Caco-2 (cell line): ENCODE data around the gene TEDC2. TPM values are rescaled to one million over a fixed set of nuclear protein-coding genes. Genes with fewer than 3 reads are reported as not detected.
"Not testable (repeated sequence)": the region's sequence is repeated elsewhere in the genome, so short reads cannot be mapped to it uniquely, and the experiment has no call there.

ENCODE experiments used
- BruUV-seq: library from RNA; stranded (reverse); fragments of 400-500 nt; replicated peaks from 2 replicates; lab custom pipeline; 2021; lab: Mats Ljungman, UMichigan
- CTCF ChIA-PET: fragments of 300-600 bp; sonication (Branson Sonifier 250); formaldehyde crosslinking; loops from one replicate; lab custom pipeline; 2022; ENCODE audit warnings: antibody characterized with exemption; lab: Charles Lee
- POLR2A ChIA-PET: fragments of 300-600 bp; sonication (Branson Sonifier 250); formaldehyde crosslinking; loops from one replicate; lab custom pipeline; 2022; ENCODE audit warnings: antibody characterized with exemption; lab: Charles Lee
- DNase-seq, 2 experiments: peaks; one replicate each; pipeline versions ENCODE4 v3.0.0 to v3.0.0-alpha.2; 2020 to 2022
- H3K27me3 ChIP-seq: replicated peaks from 2 replicates; pipeline ENCODE4 v1.6.0; 2011; ENCODE audit warnings: low read length; ENCODE audit not compliant: control insufficient read depth, insufficient read depth
- H3K36me3 ChIP-seq: 2 replicates; pipeline ENCODE4 v1.5.1; 2011; ENCODE audit warnings: low read length; ENCODE audit not compliant: control insufficient read depth, insufficient read depth
- H3K4me1 ChIP-seq: fragments of 250-450 bp; sonication (Bioruptor Pico); 2 replicates; pipeline ENCODE4 v1.5.1; 2020; ENCODE audit warnings: mild to moderate bottlenecking
- H3K4me3 ChIP-seq: 2 replicates; pipeline ENCODE4 v1.5.1; 2011; ENCODE audit warnings: low read depth, mild to moderate bottlenecking, control low read depth, low read length
- H3K9me3 ChIP-seq: fragments of 250-450 bp; sonication (Bioruptor Pico); 2 replicates; pipeline ENCODE4 v1.5.1; 2020; ENCODE audit warnings: mild to moderate bottlenecking, moderate library complexity
- H3K27ac Mint-ChIP-seq: one replicate; pipeline ENCODE4 v1.8.0; 2022; ENCODE audit warnings: mixed read lengths; ENCODE audit not compliant: unreplicated experiment
- H3K27me3 Mint-ChIP-seq: one replicate; pipeline ENCODE4 v1.8.0; 2022; ENCODE audit warnings: mixed read lengths; ENCODE audit not compliant: insufficient read depth, unreplicated experiment
- H3K36me3 Mint-ChIP-seq: one replicate; pipeline ENCODE4 v1.8.0; 2022; ENCODE audit warnings: mild to moderate bottlenecking, mixed read lengths; ENCODE audit not compliant: insufficient read depth, unreplicated experiment
- H3K4me1 Mint-ChIP-seq: one replicate; pipeline ENCODE4 v1.8.0; 2022; ENCODE audit warnings: low read depth, mixed read lengths; ENCODE audit not compliant: unreplicated experiment
- H3K4me3 Mint-ChIP-seq: one replicate; pipeline ENCODE4 v1.8.0; 2022; ENCODE audit warnings: mild to moderate bottlenecking, moderate library complexity, mixed read lengths; ENCODE audit not compliant: unreplicated experiment
- H3K9me3 Mint-ChIP-seq: one replicate; pipeline ENCODE4 v1.8.0; 2022; ENCODE audit warnings: mixed read lengths; ENCODE audit not compliant: unreplicated experiment
- intact Hi-C: fragments of 100-400 bp; cut with micrococcal nuclease; formaldehyde crosslinking; loops from one replicate; pipeline ENCODE4 v1.10.0; 2022; ENCODE audit not compliant: unreplicated experiment
- total RNA-seq: library from RNA; stranded (reverse); gene quantifications from 2 replicates; pipeline ENCODE4 v1.2.3, GENCODE V29; 2022
- TF ChIP-seq, protein P1 (sequence below), 2 experiments: fragments of 200-600 bp in 1 of 2; IDR thresholded peaks; 1 replicate in 1 of 2; 2 replicates in 1 of 2; pipeline versions ENCODE4 v1.5.1 to v1.8.0; 2011 to 2022; ENCODE audit warnings: antibody characterized with exemption in 1 of 2, control low read depth in 1 of 2, inconsistent platforms in 1 of 2, low read depth in 1 of 2, low read length in 1 of 2, mild to moderate bottlenecking in 1 of 2, moderate library complexity in 1 of 2; ENCODE audit not compliant: insufficient read depth in 1 of 2, severe bottlenecking in 1 of 2, unreplicated experiment in 1 of 2

Gene TEDC2
- total RNA-seq, 1 experiment from 2014 or later: 29.0 TPM

DNA sequence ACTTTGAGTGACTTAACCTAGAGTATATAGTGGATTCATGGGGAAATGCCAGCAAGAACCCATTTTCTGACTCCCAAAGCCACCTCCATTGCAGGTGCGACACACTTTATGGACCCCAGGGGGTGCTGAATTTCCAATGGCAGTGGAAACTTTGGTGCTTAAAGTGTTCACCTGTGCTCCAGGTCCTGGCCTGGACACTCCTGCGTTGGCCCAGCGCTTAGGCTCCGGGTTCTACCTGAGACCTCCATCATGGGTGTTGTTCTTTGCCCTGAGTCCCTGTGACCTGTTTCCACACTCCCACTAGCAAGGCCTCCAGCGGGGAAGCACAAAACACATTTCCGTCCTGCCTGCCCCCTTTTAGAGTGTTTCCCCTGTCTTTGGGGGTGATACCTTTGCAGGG lies 27.6 kb upstream of the TEDC2 start:
- peaks cover 15% of the 10 kb centered on the region for H3K4me1 ChIP-seq
- TF ChIP-seq, protein P1, sequence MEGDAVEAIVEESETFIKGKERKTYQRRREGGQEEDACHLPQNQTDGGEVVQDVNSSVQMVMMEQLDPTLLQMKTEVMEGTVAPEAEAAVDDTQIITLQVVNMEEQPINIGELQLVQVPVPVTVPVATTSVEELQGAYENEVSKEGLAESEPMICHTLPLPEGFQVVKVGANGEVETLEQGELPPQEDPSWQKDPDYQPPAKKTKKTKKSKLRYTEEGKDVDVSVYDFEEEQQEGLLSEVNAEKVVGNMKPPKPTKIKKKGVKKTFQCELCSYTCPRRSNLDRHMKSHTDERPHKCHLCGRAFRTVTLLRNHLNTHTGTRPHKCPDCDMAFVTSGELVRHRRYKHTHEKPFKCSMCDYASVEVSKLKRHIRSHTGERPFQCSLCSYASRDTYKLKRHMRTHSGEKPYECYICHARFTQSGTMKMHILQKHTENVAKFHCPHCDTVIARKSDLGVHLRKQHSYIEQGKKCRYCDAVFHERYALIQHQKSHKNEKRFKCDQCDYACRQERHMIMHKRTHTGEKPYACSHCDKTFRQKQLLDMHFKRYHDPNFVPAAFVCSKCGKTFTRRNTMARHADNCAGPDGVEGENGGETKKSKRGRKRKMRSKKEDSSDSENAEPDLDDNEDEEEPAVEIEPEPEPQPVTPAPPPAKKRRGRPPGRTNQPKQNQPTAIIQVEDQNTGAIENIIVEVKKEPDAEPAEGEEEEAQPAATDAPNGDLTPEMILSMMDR (IDR thresholded peaks at IDR 0.05; ENCODE audit: insufficient read depth in 1 of 2, low read depth in 1 of 2, low read length in 1 of 2, severe bottlenecking in 1 of 2, unreplicated experiment in 1 of 2): peak in 1 of 2 experiments; percentile 3
- no peaks in the 10 kb centered on the region for H3K9me3 ChIP-seq
- intact Hi-C loops: loop anchor here (10.0 kb wide), 1 partner anchor 73 kb away; no protein-coding TSS in a partner anchor
- no peaks in the 10 kb centered on the region for H3K27me3 Mint-ChIP-seq
- CTCF ChIA-PET: no interaction called here
- peaks cover 80% of the 10 kb centered on the region for H3K36me3 Mint-ChIP-seq
- DNase-seq: no peak
- H3K4me3 Mint-ChIP-seq: no peak overlapping the region
- POLR2A ChIA-PET: no interaction called here
- H3K27ac Mint-ChIP-seq: no peak overlapping the region
- H3K27me3 ChIP-seq: no peaks in the 10 kb centered on the region
- H3K9me3 Mint-ChIP-seq: no peaks in the 10 kb centered on the region
- H3K36me3 ChIP-seq: peaks cover 2% of the 10 kb centered on the region
- TSS peak; percentile 7 for BruUV-seq
- H3K4me3 ChIP-seq: no peak overlapping the region
- H3K4me1 Mint-ChIP-seq: peaks cover 18% of the 10 kb centered on the region

DNA sequence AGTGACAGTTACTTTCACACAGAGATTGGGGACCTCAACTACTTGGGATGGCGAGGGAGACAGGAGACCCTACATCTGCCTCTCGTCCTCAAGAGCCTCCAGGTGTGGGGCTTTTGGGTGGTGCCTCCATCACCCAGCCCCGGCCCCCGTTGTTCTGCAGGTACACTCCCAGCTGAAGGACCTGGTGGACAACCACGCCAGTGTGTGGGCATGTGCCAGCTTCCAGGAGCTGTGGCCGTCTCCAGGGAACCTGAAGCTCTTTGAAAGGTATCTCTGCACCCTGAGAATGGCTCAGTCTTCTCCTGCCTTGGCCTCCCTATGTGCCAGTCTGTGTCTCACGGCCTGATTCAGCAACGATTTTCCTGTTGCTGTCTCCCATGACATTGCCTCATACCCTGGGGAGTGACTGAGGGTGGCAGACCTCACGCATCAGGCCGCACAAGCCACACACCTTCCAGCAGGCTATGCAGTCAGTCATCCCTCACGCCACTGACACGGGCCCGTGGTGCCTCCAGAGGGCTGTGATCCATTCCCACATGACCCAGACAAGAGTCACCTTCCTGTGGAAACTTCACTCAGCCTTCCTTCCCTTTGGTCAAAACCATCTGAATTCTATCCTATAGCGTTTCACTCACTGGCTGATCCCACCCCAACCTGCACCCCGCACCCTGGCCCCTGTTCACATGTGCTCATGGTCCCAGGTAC lies 27.0 kb upstream of the TEDC2 start:
- no peak overlapping the region for H3K4me3 ChIP-seq
- ChIA-PET CTCF (no interaction called here), POLR2A (no interaction called here)
- TF ChIP-seq, protein P1 (IDR thresholded peaks at IDR 0.05; ENCODE audit: insufficient read depth in 1 of 2, low read depth in 1 of 2, low read length in 1 of 2, severe bottlenecking in 1 of 2, unreplicated experiment in 1 of 2): no peak
- H3K4me1 ChIP-seq: peaks cover 12% of the 10 kb centered on the region
- BruUV-seq: no TSS peak
- H3K27me3 Mint-ChIP-seq: no peaks in the 10 kb centered on the region
- no peak for DNase-seq
- H3K9me3 Mint-ChIP-seq: no peaks in the 10 kb centered on the region
- H3K27me3 ChIP-seq: no peaks in the 10 kb centered on the region
- intact Hi-C loops: loop anchor here (10.0 kb wide), 1 partner anchor 72 kb away; no protein-coding TSS in a partner anchor
- H3K4me3 Mint-ChIP-seq: no peak overlapping the region
- peaks cover 12% of the 10 kb centered on the region for H3K4me1 Mint-ChIP-seq
- no peaks in the 10 kb centered on the region for H3K9me3 ChIP-seq
- H3K36me3 ChIP-seq: peaks cover 2% of the 10 kb centered on the region
- peaks cover 82% of the 10 kb centered on the region for H3K36me3 Mint-ChIP-seq
- H3K27ac Mint-ChIP-seq: no peak overlapping the region

DNA sequence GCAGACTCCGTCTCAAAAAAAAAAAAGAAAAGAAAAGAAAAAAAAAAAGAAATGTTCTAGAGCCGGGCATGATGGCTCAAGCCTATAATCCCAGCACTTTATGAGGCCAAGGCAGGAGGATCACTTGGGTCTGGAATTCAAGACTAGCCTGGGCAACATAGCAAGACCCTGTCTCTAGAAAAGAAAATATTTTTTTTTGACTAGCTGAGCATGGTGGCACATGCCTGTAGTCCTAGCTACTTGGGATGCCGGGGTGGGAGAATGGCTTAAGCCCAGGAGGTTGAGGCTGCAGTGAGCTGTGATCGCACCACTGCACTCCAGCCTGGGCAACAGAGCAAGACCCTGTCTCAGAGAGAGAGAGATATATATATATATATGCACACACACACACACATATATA lies 24.7 kb upstream of the TEDC2 start:
- intact Hi-C loops: loop anchor here (10.0 kb wide), 1 partner anchor 70 kb away; no protein-coding TSS in a partner anchor
- POLR2A ChIA-PET, CTCF ChIA-PET, H3K4me3 Mint-ChIP-seq, H3K9me3 Mint-ChIP-seq, H3K27me3 Mint-ChIP-seq, H3K4me1 ChIP-seq, H3K36me3 ChIP-seq, H3K27ac Mint-ChIP-seq, H3K27me3 ChIP-seq, BruUV-seq, DNase-seq, H3K4me1 Mint-ChIP-seq, H3K9me3 ChIP-seq, H3K4me3 ChIP-seq: not testable (repeated sequence)
- H3K36me3 Mint-ChIP-seq: peaks cover 88% of the 10 kb centered on the region
